ENCODE data around the gene TLCD1. TPM values are rescaled to one million over a fixed set of nuclear protein-coding genes. Genes with fewer than 3 reads are reported as not detected.
"Not testable (repeated sequence)": the region's sequence is repeated elsewhere in the genome, so short reads cannot be mapped to it uniquely, and the experiment has no call there.

TLCD1 gene
- total RNA-seq, 1 donor from 2014 or later, result 41.0 TPM

DNA sequence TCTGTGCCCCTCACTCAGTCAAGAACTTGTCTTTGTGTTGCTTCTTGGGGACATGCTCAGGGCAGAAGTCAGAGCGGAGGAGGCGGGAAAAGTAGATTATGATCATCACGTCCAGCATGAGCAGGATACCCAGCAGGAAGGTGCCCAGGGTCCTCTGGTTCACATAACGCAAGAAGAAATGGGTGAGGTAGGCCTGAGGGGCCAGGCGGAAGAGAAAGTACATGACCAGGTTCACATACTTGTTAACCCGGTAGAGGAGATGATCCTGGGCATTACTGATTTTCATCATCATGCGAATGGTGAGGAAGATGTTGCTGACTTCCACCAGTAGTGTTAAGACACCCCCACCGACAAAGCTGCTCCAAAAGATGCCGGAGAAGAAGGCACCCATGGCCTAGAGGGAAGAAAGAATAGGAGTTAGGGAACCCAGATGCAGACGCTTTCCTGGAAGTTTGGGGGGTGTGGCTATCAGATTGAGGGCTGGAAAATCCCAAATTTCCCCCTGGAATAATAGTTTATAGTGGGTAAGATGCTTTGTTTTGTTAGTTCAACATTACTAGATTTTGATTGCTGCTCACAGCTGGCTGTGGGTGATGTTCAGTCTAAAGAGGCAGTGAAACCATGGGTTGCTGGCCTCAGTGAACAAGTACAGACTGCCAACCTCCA is 1.4 kb downstream of the TLCD1 start:
- DNase-seq (no peak), ATAC-seq (ENCODE audit: low read depth) (no peak)
- Mint-ChIP-seq H3K9me3 (no peaks in the 10 kb centered on the region), H3K27me3 (no peaks in the 10 kb centered on the region), H3K4me3 (peak overlapping the region; percentile 93), H3K27ac (peak overlapping the region; percentile 92), H3K36me3 (ENCODE audit: low read depth) (peaks cover 61% of the 10 kb centered on the region), H3K4me1 (peaks cover 82% of the 10 kb centered on the region)
- TF ChIP-seq, protein P1, sequence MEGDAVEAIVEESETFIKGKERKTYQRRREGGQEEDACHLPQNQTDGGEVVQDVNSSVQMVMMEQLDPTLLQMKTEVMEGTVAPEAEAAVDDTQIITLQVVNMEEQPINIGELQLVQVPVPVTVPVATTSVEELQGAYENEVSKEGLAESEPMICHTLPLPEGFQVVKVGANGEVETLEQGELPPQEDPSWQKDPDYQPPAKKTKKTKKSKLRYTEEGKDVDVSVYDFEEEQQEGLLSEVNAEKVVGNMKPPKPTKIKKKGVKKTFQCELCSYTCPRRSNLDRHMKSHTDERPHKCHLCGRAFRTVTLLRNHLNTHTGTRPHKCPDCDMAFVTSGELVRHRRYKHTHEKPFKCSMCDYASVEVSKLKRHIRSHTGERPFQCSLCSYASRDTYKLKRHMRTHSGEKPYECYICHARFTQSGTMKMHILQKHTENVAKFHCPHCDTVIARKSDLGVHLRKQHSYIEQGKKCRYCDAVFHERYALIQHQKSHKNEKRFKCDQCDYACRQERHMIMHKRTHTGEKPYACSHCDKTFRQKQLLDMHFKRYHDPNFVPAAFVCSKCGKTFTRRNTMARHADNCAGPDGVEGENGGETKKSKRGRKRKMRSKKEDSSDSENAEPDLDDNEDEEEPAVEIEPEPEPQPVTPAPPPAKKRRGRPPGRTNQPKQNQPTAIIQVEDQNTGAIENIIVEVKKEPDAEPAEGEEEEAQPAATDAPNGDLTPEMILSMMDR (IDR thresholded peaks at IDR 0.05), result no peak
- CTCF ChIA-PET, result interaction anchor here (1.0 to 6.1 kb wide), 4 partner anchors 22 to 109 kb away, joined by 4 to 545 read pairs (median 68); partner anchors contain the start of gene TRAF4
- POLR2A ChIA-PET, result interaction anchor here (0.7 to 18.0 kb wide), 15 partner anchors 8 to 226 kb away, joined by 3 to 2384 read pairs (median 28); partner anchors contain the start of genes BLTP2, DHRS13, ERAL1 and FLOT2
- intact Hi-C loops (cut with micrococcal nuclease), result loop anchor here (5.0 kb wide), 2 partner anchors 177 to 843 kb away; partner anchors contain the start of genes ABHD15 and TP53I13

DNA sequence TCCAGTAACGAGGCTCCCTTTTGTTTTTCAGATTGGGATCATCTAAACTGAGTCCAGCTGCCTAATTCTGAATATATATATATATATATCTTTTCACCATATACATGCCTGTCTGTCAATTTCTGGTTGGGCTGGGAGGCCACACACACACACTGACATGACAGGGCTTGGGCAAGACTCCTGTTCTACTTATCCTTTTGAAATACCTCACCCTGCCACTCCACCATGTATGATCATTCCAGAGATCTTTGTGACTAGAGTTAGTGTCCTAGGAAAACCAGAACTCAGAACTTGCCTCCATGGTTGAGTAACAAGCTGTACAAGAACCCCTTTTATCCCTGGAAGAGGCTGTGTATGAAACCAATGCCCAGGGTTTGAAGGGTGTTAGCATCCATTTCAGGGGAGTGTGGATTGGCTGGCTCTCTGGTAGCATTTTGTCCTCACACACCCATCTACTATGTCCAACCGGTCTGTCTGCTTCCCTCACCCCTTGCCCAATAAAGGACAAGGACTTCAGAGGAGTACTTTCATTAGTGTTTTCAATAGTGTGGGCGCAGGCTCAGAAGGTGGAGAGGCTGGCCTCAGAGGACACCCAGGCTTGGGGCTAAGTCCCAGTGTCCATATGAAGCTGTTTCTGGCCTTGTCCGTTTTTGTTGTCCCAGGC is 2.1 kb downstream of the TLCD1 start:
- intact Hi-C loops (cut with micrococcal nuclease); DNase-seq; ATAC-seq (ENCODE audit: low read depth); H3K9me3 Mint-ChIP-seq; H3K27me3 Mint-ChIP-seq: not testable (repeated sequence)
- POLR2A ChIA-PET, result interaction anchor here (1.0 to 18.0 kb wide), 8 partner anchors 8 to 178 kb away, joined by 3 to 2384 read pairs (median 51); partner anchors contain the start of genes BLTP2, DHRS13, PROCA1 and TRAF4
- H3K4me1 Mint-ChIP-seq, result peaks cover 83% of the 10 kb centered on the region
- peak overlapping the region; percentile 92 for H3K27ac Mint-ChIP-seq
- H3K36me3 Mint-ChIP-seq (ENCODE audit: low read depth), result peaks cover 61% of the 10 kb centered on the region
- CTCF ChIA-PET, result interaction anchor here (6.1 kb wide), 1 partner anchor 23 kb away, joined by 545 read pairs; the partner anchor contains the start of gene TRAF4
- peak overlapping the region; percentile 93 for H3K4me3 Mint-ChIP-seq

DNA sequence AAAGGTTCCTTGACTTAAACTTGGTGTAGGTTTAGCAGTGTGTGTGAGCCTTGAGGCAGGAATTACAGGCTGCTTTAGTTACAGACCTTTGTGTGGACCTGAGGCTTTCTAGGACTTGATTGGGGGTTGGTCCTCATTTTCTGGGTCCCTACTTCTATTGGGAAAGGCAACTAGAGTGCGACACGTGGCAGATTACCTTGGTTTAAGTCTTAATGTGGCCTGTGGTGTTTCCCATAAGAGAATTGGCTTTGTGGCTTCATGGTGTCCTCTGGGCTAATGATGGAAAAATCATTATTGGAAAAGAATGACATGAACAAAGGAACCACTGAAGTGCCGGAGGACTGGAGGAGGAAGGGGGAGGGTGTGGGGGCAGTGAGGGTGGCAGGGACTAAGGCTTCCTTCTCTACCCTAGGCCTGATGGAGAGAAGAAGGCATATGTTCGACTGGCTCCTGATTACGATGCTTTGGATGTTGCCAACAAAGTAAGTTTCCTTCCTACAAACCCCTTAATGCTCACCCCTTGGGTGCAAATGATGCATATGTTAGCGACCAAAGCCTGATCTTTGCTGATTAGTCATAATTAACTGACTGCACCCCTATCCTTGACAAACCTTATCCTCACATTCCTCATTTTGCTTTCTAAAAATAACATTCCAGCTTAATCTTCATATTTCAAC is 2.7 kb downstream of the TLCD1 start:
- TF ChIP-seq, protein P1 (IDR thresholded peaks at IDR 0.05), result no peak
- Mint-ChIP-seq H3K27ac (peak overlapping the region; percentile 42), H3K4me3 (peak overlapping the region; percentile 93), H3K4me1 (peaks cover 81% of the 10 kb centered on the region), H3K9me3 (no peaks in the 10 kb centered on the region), H3K36me3 (ENCODE audit: low read depth) (peaks cover 61% of the 10 kb centered on the region), H3K27me3 (no peaks in the 10 kb centered on the region)
- ChIA-PET POLR2A (interaction anchor here (1.0 to 18.0 kb wide), 3 partner anchors 12 to 142 kb away, joined by 3 to 2384 read pairs (median 108); partner anchors contain the start of genes PROCA1 and TRAF4), CTCF (no interaction called here)
- DNase-seq (no peak), ATAC-seq (ENCODE audit: low read depth) (no peak)
- intact Hi-C loops (cut with micrococcal nuclease), result no loop called here

DNA sequence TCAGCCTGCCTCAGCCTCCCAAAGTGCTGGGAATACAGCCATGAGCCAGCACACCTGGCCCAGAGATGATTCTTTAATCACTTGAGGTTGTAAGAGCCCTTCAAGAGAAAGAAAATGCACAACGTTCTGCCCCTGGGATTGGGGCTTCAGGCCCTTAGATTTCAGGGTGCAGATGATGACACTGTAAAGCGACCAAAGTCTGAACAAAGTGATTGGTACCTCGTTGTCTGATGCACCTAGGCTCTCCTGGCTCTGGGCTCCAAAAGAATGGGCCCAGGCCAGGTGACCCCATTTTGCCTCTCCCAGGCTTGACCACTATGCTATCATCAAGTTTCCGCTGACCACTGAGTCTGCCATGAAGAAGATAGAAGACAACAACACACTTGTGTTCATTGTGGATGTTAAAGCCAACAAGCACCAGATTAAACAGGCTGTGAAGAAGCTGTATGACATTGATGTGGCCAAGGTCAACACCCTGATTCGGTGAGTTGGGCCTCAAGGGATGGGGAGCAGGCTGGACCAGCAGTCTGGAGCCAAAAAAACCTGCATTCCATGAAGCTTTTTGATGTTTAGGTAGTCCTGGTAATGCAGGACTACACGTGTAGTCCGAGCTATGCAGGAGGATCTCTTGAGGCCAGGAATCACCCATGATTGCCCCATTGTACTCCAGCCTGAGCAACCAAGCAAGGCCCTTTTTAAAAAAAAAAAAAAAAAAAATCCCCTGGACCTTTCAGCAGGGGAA is 3.4 kb downstream of the TLCD1 start:
- H3K27me3 Mint-ChIP-seq, result no peaks in the 10 kb centered on the region
- ChIA-PET CTCF (interaction anchor here (0.6 kb wide), 1 partner anchor 28 kb away, joined by 3 read pairs; no protein-coding TSS in a partner anchor), POLR2A (interaction anchor here (0.6 to 18.0 kb wide), 4 partner anchors 12 to 227 kb away, joined by 5 to 2384 read pairs (median 76); partner anchors contain the start of genes PROCA1 and TRAF4)
- H3K36me3 Mint-ChIP-seq (ENCODE audit: low read depth), result peaks cover 61% of the 10 kb centered on the region
- TF ChIP-seq, protein P1 (IDR thresholded peaks at IDR 0.05), result no peak
- H3K9me3 Mint-ChIP-seq, result no peaks in the 10 kb centered on the region
- peak overlapping the region; percentile 53 for H3K27ac Mint-ChIP-seq
- intact Hi-C loops (cut with micrococcal nuclease), result no loop called here
- H3K4me1 Mint-ChIP-seq, result peaks cover 79% of the 10 kb centered on the region
- H3K4me3 Mint-ChIP-seq, result peak overlapping the region; percentile 98
- ATAC-seq (ENCODE audit: low read depth), result no peak
- no peak for DNase-seq

DNA sequence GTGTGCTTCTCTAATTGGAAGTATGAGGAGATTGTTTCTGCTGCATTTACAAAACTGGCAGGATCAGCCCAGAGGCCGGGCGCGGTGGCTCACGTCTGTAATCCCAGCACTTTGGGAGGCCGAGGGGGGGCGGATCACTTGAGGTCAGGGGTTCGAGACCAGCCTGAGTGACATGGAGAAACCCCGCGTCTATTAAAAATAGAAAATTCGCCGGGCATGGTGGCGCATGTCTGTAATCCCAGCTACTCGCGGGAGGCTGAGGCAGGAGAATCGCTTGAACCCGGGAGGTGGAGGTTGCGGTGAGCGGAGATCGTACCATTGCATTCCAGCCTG is 5.1 kb downstream of the TLCD1 start:
- peaks cover 77% of the 10 kb centered on the region for H3K4me1 Mint-ChIP-seq
- peaks cover 61% of the 10 kb centered on the region for H3K36me3 Mint-ChIP-seq (ENCODE audit: low read depth)
- H3K27ac Mint-ChIP-seq, result peak overlapping the region; percentile 98
- intact Hi-C loops (cut with micrococcal nuclease); H3K27me3 Mint-ChIP-seq; DNase-seq; H3K9me3 Mint-ChIP-seq; ATAC-seq (ENCODE audit: low read depth): not testable (repeated sequence)
- ChIA-PET CTCF (interaction anchor here (1.7 to 3.1 kb wide), 2 partner anchors 25 to 30 kb away, joined by 5 to 18 read pairs; no protein-coding TSS in a partner anchor), POLR2A (interaction anchor here (0.7 to 18.0 kb wide), 9 partner anchors 7 to 228 kb away, joined by 4 to 2384 read pairs (median 21); partner anchors contain the start of genes FLOT2, NEK8, PROCA1 and TRAF4)
- peak overlapping the region; percentile 98 for H3K4me3 Mint-ChIP-seq

All from activated B cell treated with CpG ODN at 0.5 μM for 24 hours (primary cell).